HepG2 (cell line): ENCODE measurements around the gene SLC22A31. TPM values are rescaled to one million over a fixed set of nuclear protein-coding genes. Genes with fewer than 3 reads are reported as not detected.

Experiments used
- E2F1 ChIP-seq: sonication (generic); formaldehyde crosslinking; IDR thresholded peaks from 2 replicates; pipeline ENCODE4 v1.5.0; 2020; ENCODE audit warnings: missing genetic modification reagents
- E2F2 ChIP-seq: sonication (generic); formaldehyde crosslinking; IDR thresholded peaks from 2 replicates; pipeline ENCODE4 v1.4.0; 2020; ENCODE audit warnings: missing genetic modification reagents, borderline replicate concordance
- FOXP1 ChIP-seq, 2 experiments: fragments of 450-650 bp in 1 of 2; IDR thresholded peaks; 2 replicates each; pipeline ENCODE4 v1.6.1; 2017 to 2018; ENCODE audit warnings: antibody characterized with exemption in 1 of 2
- GRHL1 ChIP-seq: sonication (generic); formaldehyde crosslinking; conservative IDR thresholded peaks from 2 replicates; pipeline ENCODE4 v1.8.0; 2022; ENCODE audit warnings: missing genetic modification reagents
- KDM6A ChIP-seq: IDR thresholded peaks from 2 replicates; pipeline ENCODE4 v1.6.1; 2016; ENCODE audit warnings: low read depth
- KMT2A ChIP-seq: sonication (generic); formaldehyde crosslinking; IDR thresholded peaks from 2 replicates; pipeline ENCODE4 v1.4.0; 2020; ENCODE audit warnings: missing genetic modification reagents
- LBX2 ChIP-seq: sonication (generic); formaldehyde crosslinking; IDR thresholded peaks from 2 replicates; pipeline ENCODE4 v1.5.0; 2020; ENCODE audit warnings: missing genetic modification reagents, mild to moderate bottlenecking, borderline replicate concordance
- MTA3 ChIP-seq: sonication (generic); formaldehyde crosslinking; IDR thresholded peaks from 2 replicates; pipeline ENCODE4 v1.4.0; 2020; ENCODE audit warnings: missing genetic modification reagents
- MTF2 ChIP-seq: sonication (generic); formaldehyde crosslinking; IDR thresholded peaks from 2 replicates; pipeline ENCODE4 v1.5.0; 2020; ENCODE audit warnings: missing genetic modification reagents, borderline replicate concordance
- PLRG1 ChIP-seq: fragments of 450-650 bp; conservative IDR thresholded peaks from 2 replicates; pipeline ENCODE4 v1.6.1; 2016
- RAD21 ChIP-seq: fragments of 450-650 bp; formaldehyde crosslinking; IDR thresholded peaks from 2 replicates; pipeline ENCODE4 v1.5.0; 2020; ENCODE audit warnings: mild to moderate bottlenecking
- REPIN1 ChIP-seq: sonication (generic); formaldehyde crosslinking; IDR thresholded peaks from 2 replicates; pipeline ENCODE4 v1.8.0; 2022; ENCODE audit warnings: missing genetic modification reagents, low read depth, mild to moderate bottlenecking, borderline replicate concordance
- REXO4 ChIP-seq: sonication (generic); formaldehyde crosslinking; IDR thresholded peaks from 2 replicates; pipeline ENCODE4 v1.8.0; 2022; ENCODE audit warnings: missing genetic modification reagents, mild to moderate bottlenecking, borderline replicate concordance
- SNRNP70 ChIP-seq: fragments of 200-400 bp; formaldehyde crosslinking; IDR thresholded peaks from 2 replicates; pipeline ENCODE4 v1.6.1; 2017; ENCODE audit warnings: mild to moderate bottlenecking, low read depth, low read length, moderate library complexity
- ZFX ChIP-seq: sonication (generic); formaldehyde crosslinking; IDR thresholded peaks from 2 replicates; pipeline ENCODE4 v1.4.0; 2020; ENCODE audit warnings: mild to moderate bottlenecking, low read depth, missing genetic modification reagents, moderate library complexity
- ZNF12 ChIP-seq: sonication (generic); formaldehyde crosslinking; IDR thresholded peaks from 2 replicates; pipeline ENCODE4 v1.5.0; 2020; ENCODE audit warnings: missing genetic modification reagents
- ZNF224 ChIP-seq: sonication (generic); formaldehyde crosslinking; IDR thresholded peaks from 2 replicates; pipeline ENCODE4 v1.5.0; 2020; ENCODE audit warnings: mild to moderate bottlenecking, missing genetic modification reagents
- ZNF296 ChIP-seq: sonication (generic); formaldehyde crosslinking; conservative IDR thresholded peaks from 2 replicates; pipeline ENCODE4 v1.5.0; 2020; ENCODE audit warnings: mild to moderate bottlenecking, missing genetic modification reagents
- ZNF337 ChIP-seq: sonication (generic); formaldehyde crosslinking; IDR thresholded peaks from 2 replicates; pipeline ENCODE4 v1.5.1; 2020; ENCODE audit warnings: missing genetic modification reagents, low read depth, mild to moderate bottlenecking, borderline replicate concordance
- ZNF33B ChIP-seq: sonication (generic); formaldehyde crosslinking; IDR thresholded peaks from 2 replicates; pipeline ENCODE4 v1.5.1; 2020; ENCODE audit warnings: mild to moderate bottlenecking, missing genetic modification reagents
- ZNF350 ChIP-seq: sonication (generic); formaldehyde crosslinking; IDR thresholded peaks from 2 replicates; pipeline ENCODE4 v1.4.0; 2020; ENCODE audit warnings: mild to moderate bottlenecking, low read depth, missing genetic modification reagents, borderline replicate concordance
- ZNF362 ChIP-seq: sonication (generic); formaldehyde crosslinking; IDR thresholded peaks from 2 replicates; pipeline ENCODE4 v1.4.0; 2020; ENCODE audit warnings: missing genetic modification reagents, mild to moderate bottlenecking, borderline replicate concordance
- ZNF558 ChIP-seq: sonication (generic); formaldehyde crosslinking; IDR thresholded peaks from 2 replicates; pipeline ENCODE4 v1.9.0; 2022; ENCODE audit warnings: mild to moderate bottlenecking, missing genetic modification reagents, borderline replicate concordance
- ZNF788 ChIP-seq: sonication (generic); formaldehyde crosslinking; IDR thresholded peaks from 2 replicates; pipeline ENCODE4 v1.5.0; 2020; ENCODE audit warnings: mild to moderate bottlenecking, missing genetic modification reagents, borderline replicate concordance
- ZSCAN25 ChIP-seq: sonication (generic); formaldehyde crosslinking; IDR thresholded peaks from 2 replicates; pipeline ENCODE4 v1.8.0; 2022; ENCODE audit warnings: mild to moderate bottlenecking, missing genetic modification reagents
- polyA plus RNA-seq, 8 experiments: library from polyadenylated mRNA; depleted of rRNA in 3 of 8; stranded (reverse) in 7 of 8; unstranded in 1 of 8; fragments of >200 nt; fragmentation: Illumina TruSeq in 4 of 8; extraction: Trizol in 4 of 8; gene quantifications; 2 replicates each; pipeline versions ENCODE4 v1.2.1 to v1.2.3, GENCODE V29; 2011 to 2016; ENCODE audit warnings: low read depth in 4 of 8, missing spikeins in 1 of 8, mixed read lengths in 1 of 8; ENCODE audit not compliant: insufficient read depth in 1 of 8
- total RNA-seq, 5 experiments: library from RNA; depleted of rRNA; stranded (reverse); fragments of >200 nt; fragmentation: Illumina TruSeq; extraction: Trizol; gene quantifications; 2 replicates each; pipeline ENCODE4 v1.2.3, GENCODE V29; 2016; ENCODE audit warnings: low read depth in 1 of 5

Gene SLC22A31
- total and polyA plus RNA-seq, 2 of the 13 experiments (the other 11 are each of a cell fraction or from before 2014, with no cell fraction given): 67.3 to 83.3 TPM

GRCh38 chr16:89216315-89217137 lies 16.2 kb upstream of the SLC22A31 start (continued):
- TF ChIP-seq LBX2 (CRISPR knock-in tag) (no peak), ZSCAN25 (CRISPR knock-in tag) (no peak), ZNF362 (CRISPR knock-in tag) (no peak), ZNF558 (CRISPR knock-in tag) (no peak), GRHL1 (CRISPR knock-in tag) (no peak), RAD21 (peak; percentile 91), SNRNP70 (no peak), ZNF224 (CRISPR knock-in tag) (0 out of 2 replicates have a peak, but pooled peaks have one; percentile 71), MTF2 (CRISPR knock-in tag) (no peak), REXO4 (no peak), E2F1 (CRISPR knock-in tag) (no peak), KDM6A (no peak), ZNF788 (no peak), ZNF296 (CRISPR knock-in tag) (no peak), E2F2 (no peak), ZFX (CRISPR knock-in tag) (no peak), ZNF337 (no peak), MTA3 (CRISPR knock-in tag) (no peak), ZNF350 (CRISPR knock-in tag) (peak; percentile 21; the same call in 1 of the 2 replicates), ZNF33B (CRISPR knock-in tag) (no peak), KMT2A (peak; percentile 35; the same call in 1 of the 2 replicates), FOXP1 (IDR thresholded peaks at IDR 0.05) (no peak), FOXP1 (CRISPR knock-in tag; IDR thresholded peaks at IDR 0.05) (no peak), PLRG1 (no peak), ZNF12 (CRISPR knock-in tag) (no peak), REPIN1 (CRISPR knock-in tag) (no peak)
